Liver (tissue), 3 donors: ENCODE results near the gene ZBTB21.

Experiments used
- CTCF ChIP-seq: fragments of 150-350 bp; IDR thresholded peaks from 2 replicates; pipeline ENCODE4 v1.5.1; 2017; ENCODE audit warnings: improper control_type of control experiment, low read depth, low read length; ENCODE audit not compliant: missing input control
- GABPA ChIP-seq, 2 donors: IDR thresholded peaks in 1 of 2; conservative IDR thresholded peaks in 1 of 2; 2 replicates each; pipeline ENCODE4 v1.6.1; 2016; ENCODE audit warnings: antibody characterized with exemption in 2 of 2, mild to moderate bottlenecking in 1 of 2, moderate library complexity in 1 of 2
- SP1 ChIP-seq: IDR thresholded peaks from 2 replicates; pipeline ENCODE4 v1.6.1; 2018; ENCODE audit warnings: antibody characterized with exemption, mild to moderate bottlenecking
- donor health status: healthy.
- donor health status: healthy.

GRCh38 chr21:42030311-42030710, 20.2 kb upstream of the ZBTB21 start:
- TF ChIP-seq CTCF (no peak), GABPA (IDR thresholded peaks at IDR 0.05 in 1 of 2, conservative IDR thresholded peaks at IDR 0.05 in 1 of 2) (no peak), SP1 (no peak)
